Trophoblast cell (in vitro differentiated cells and primary cell): ENCODE data around the gene UBE2H.

Experiments used
- DNase-seq, 2 donors: peaks; one replicate each; pipeline ENCODE4 v3.0.0-alpha.2; 2016
- H2AFZ ChIP-seq: 2 replicates; pipeline ENCODE4 v1.6.1; 2013; ENCODE audit warnings: low read length, moderate library complexity, mild to moderate bottlenecking; ENCODE audit not compliant: insufficient read depth, poor library complexity
- H2AK5ac ChIP-seq: 2 replicates; pipeline ENCODE4 v1.6.1; 2013; ENCODE audit warnings: mild to moderate bottlenecking, low read length
- H2BK120ac ChIP-seq: 2 replicates; pipeline ENCODE4 v1.6.1; 2013; ENCODE audit warnings: low read length, mild to moderate bottlenecking, moderate library complexity; ENCODE audit not compliant: insufficient read depth, poor library complexity
- H2BK12ac ChIP-seq: 2 replicates; pipeline ENCODE4 v1.6.1; 2013; ENCODE audit warnings: mild to moderate bottlenecking, low read length, moderate library complexity
- H2BK5ac ChIP-seq: 2 replicates; pipeline ENCODE4 v1.6.1; 2013; ENCODE audit warnings: low read length, low read depth, moderate library complexity, mild to moderate bottlenecking; ENCODE audit not compliant: poor library complexity
- H3K14ac ChIP-seq: 2 replicates; pipeline ENCODE4 v1.6.1; 2013; ENCODE audit warnings: mild to moderate bottlenecking, low read length
- H3K18ac ChIP-seq: 2 replicates; pipeline ENCODE4 v1.6.1; 2013; ENCODE audit warnings: mild to moderate bottlenecking, low read length
- H3K23ac ChIP-seq: 2 replicates; pipeline ENCODE4 v1.6.1; 2013; ENCODE audit warnings: low read length
- H3K27ac ChIP-seq: 2 replicates; pipeline ENCODE4 v1.5.1; 2013; ENCODE audit warnings: low read depth, mild to moderate bottlenecking, inconsistent platforms, low read length, moderate library complexity
- H3K27me3 ChIP-seq: 2 replicates; pipeline ENCODE4 v1.6.1; 2013; ENCODE audit warnings: inconsistent platforms, mild to moderate bottlenecking, low read length, moderate library complexity; ENCODE audit not compliant: insufficient read depth
- H3K36me3 ChIP-seq, 2 experiments: 1 replicate in 1 of 2; 2 replicates in 1 of 2; pipeline ENCODE4 v1.6.1; 2013; ENCODE audit warnings: low read length in 2 of 2, mild to moderate bottlenecking in 2 of 2, moderate library complexity in 1 of 2; ENCODE audit not compliant: insufficient read depth in 2 of 2, control insufficient read depth in 1 of 2
- H3K4ac ChIP-seq: 2 replicates; pipeline ENCODE4 v1.6.1; 2013; ENCODE audit warnings: low read depth, mild to moderate bottlenecking, low read length, moderate library complexity
- H3K4me1 ChIP-seq, 2 experiments: 1 replicate in 1 of 2; 2 replicates in 1 of 2; pipeline ENCODE4 v1.6.1; 2013; ENCODE audit warnings: low read length in 2 of 2, mild to moderate bottlenecking in 2 of 2, moderate library complexity in 1 of 2; ENCODE audit not compliant: insufficient read depth in 2 of 2, control insufficient read depth in 1 of 2
- H3K4me2 ChIP-seq: 2 replicates; pipeline ENCODE4 v1.6.1; 2013; ENCODE audit warnings: inconsistent platforms, mild to moderate bottlenecking, low read length, moderate library complexity
- H3K4me3 ChIP-seq: 2 replicates; pipeline ENCODE4 v1.5.1; 2013; ENCODE audit warnings: mild to moderate bottlenecking, low read depth, low read length, inconsistent platforms
- H3K79me1 ChIP-seq: one replicate; pipeline ENCODE4 v1.6.1; 2013; ENCODE audit warnings: low read length
- H3K79me2 ChIP-seq: 2 replicates; pipeline ENCODE4 v1.6.1; 2013; ENCODE audit warnings: low read length, mild to moderate bottlenecking; ENCODE audit not compliant: control insufficient read depth, insufficient read depth, poor library complexity
- H3K9ac ChIP-seq: 2 replicates; pipeline ENCODE4 v1.6.1; 2013; ENCODE audit warnings: mild to moderate bottlenecking, low read length
- H3K9me3 ChIP-seq: 2 replicates; pipeline ENCODE4 v1.6.1; 2013; ENCODE audit warnings: low read depth, mild to moderate bottlenecking, control low read depth, inconsistent platforms, low read length; ENCODE audit not compliant: insufficient read depth
- H4K12ac ChIP-seq: 2 replicates; pipeline ENCODE4 v1.6.1; 2013; ENCODE audit warnings: low read depth, mild to moderate bottlenecking, low read length, moderate library complexity
- H4K8ac ChIP-seq: 2 replicates; pipeline ENCODE4 v1.6.1; 2013; ENCODE audit warnings: low read depth, mild to moderate bottlenecking, low read length, moderate library complexity
- H4K91ac ChIP-seq: one replicate; pipeline ENCODE4 v1.6.1; 2013; ENCODE audit warnings: low read depth, mild to moderate bottlenecking, low read length, moderate library complexity
- WGBS: extraction: QIAGEN DNeasy Blood & Tissue Kit; methylation state at CpG from one replicate; pipeline ENCODE4 v1.1.7; 2013; ENCODE audit warnings: missing lambda C conversion rate; ENCODE audit not compliant: insufficient read length, insufficient coverage; ENCODE audit errors: extremely low coverage; 5-methylcytosine and 5-hydroxymethylcytosine counted together

The UBE2H gene

DNA sequence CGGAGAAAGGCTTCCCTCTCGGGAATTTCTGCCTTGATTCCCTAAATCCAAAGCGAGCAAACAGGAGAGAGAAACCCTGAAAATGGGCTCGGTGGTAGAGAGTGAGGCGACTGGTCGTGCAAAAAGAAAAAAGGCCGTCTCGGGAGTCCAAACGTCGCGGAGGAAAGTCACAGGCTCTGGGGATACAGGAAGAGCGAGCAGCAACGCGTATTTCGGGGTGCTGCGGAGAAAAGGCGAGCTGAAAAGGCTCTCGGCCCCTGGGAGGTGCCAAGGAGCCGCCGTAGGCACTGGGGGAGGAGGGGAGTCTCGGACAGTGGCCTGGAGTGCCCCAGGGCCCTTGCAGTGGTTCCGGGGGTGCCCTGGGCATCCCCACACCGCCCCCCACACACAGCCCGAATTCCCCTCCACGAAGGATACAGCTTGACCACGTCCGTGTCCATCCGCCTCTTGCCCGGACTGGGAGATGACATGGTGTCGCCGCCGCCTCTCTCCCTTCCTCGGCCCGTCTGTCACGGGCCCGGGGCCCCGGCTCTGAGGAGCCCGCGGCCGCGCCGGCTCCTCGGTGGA is 591 bp downstream of the UBE2H start:
- H3K27ac ChIP-seq, result peak overlapping the region; percentile 86
- peak overlapping the region; percentile 89 for H3K18ac ChIP-seq
- H4K91ac ChIP-seq, result peak overlapping the region; percentile 75
- H3K23ac ChIP-seq, result no peak overlapping the region
- peak overlapping the region; percentile 84 for H3K14ac ChIP-seq
- H3K79me1 ChIP-seq, result peaks cover 24% of the 10 kb centered on the region
- H3K79me2 ChIP-seq, result peaks cover 24% of the 10 kb centered on the region
- peak overlapping the region; percentile 90 for H3K4me3 ChIP-seq
- H3K9ac ChIP-seq, result peak overlapping the region; percentile 98
- peak in 1 of 2 donors; percentile 34 for DNase-seq
- H2AK5ac ChIP-seq, result peak overlapping the region; percentile 96
- no peak overlapping the region for H2BK12ac ChIP-seq
- peak overlapping the region; percentile 17 for H4K12ac ChIP-seq
- H4K8ac ChIP-seq, result peak overlapping the region; percentile 82
- peak overlapping the region; percentile 62 for H2BK120ac ChIP-seq
- H3K4me2 ChIP-seq, result peak overlapping the region; percentile 89
- peaks cover 4 to 9% of the 10 kb centered on the region in 2 experiments for H3K4me1 ChIP-seq
- no peaks in the 10 kb centered on the region for H3K9me3 ChIP-seq
- no peaks in the 10 kb centered on the region for H3K27me3 ChIP-seq
- H2AFZ ChIP-seq, result peak overlapping the region; percentile 87
- H3K36me3 ChIP-seq, result peaks cover 0 to 2% of the 10 kb centered on the region in 2 experiments
- peak overlapping the region; percentile 93 for H3K4ac ChIP-seq
- H2BK5ac ChIP-seq, result peak overlapping the region; percentile 90
- WGBS, result no CpG with 5 or more reads among the region's 43 CpGs

DNA sequence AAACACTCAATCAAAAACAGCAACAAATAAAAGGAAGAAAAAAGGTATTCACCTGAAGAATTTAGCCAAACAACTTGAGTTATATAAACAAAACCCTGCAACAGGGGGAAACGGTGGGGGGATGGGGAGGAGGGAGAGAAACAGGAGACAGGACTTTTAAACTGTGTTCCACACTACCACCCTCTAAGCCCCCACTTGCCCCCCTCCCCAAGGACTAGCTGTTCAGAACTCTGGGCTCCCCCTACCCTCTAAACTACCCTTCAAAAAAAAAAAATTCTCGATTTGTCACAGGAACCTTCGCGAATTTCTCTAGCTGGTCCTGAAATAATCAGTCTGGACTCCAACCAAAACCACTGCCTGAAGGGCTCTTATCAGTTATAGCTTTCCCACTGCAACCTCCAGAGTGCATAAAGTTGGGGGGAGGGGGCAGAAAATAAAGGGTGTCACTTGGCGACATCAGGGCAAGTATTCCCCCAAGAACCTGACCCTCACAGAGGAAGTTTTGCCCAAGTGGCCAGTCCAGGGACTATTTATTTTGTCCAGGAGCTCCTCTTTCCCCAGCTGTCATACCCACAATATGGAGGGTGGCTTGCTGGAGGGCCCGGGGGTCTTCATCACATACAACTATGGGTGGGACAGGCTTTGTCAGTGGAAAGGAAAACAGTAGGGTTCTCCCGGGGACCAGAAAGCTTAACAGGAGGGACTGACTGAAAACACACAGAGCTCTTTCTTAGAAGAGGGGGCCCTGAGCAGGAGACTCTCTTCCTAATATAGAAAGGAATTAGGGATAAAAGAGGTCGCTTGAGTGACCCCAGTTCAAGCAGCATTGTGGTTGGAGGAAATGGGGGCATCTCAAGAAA is 1.3 kb downstream of the UBE2H start:
- Histone ChIP-seq H3K18ac (peak overlapping the region; percentile 41), H3K79me1 (peaks cover 24% of the 10 kb centered on the region), H3K14ac (peak overlapping the region; percentile 84)

DNA sequence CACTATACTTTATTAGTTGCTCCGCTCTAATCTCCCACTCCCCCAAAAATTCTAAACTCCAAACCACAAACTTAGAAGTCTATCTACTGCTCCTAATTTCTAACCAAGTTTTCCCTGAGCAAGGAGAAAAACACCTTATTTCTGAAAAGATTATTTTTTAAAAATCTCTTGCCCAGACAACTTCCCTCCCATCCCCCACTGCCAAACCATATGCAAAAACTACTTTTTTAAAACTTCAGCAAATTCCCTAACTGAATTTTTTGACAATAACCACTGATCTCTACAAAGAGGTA is 1.9 kb downstream of the UBE2H start:
- WGBS, result no CpG with 5 or more reads among the region's 1 CpG
- no peaks in the 10 kb centered on the region for H3K27me3 ChIP-seq
- peak overlapping the region; percentile 97 for H3K27ac ChIP-seq
- no peak overlapping the region for H3K4me3 ChIP-seq
- no peak overlapping the region for H2AFZ ChIP-seq
- no peak overlapping the region for H3K18ac ChIP-seq
- no peak overlapping the region for H2BK12ac ChIP-seq
- no peak overlapping the region for H4K8ac ChIP-seq
- no peak overlapping the region for H2BK5ac ChIP-seq
- H2AK5ac ChIP-seq, result no peak overlapping the region
- H2BK120ac ChIP-seq, result no peak overlapping the region
- no peak overlapping the region for H3K14ac ChIP-seq
- no peak overlapping the region for H4K12ac ChIP-seq
- no peak overlapping the region for H3K9ac ChIP-seq
- H3K4ac ChIP-seq, result no peak overlapping the region
- no peak overlapping the region for H3K23ac ChIP-seq
- peaks cover 0 to 2% of the 10 kb centered on the region in 2 experiments for H3K36me3 ChIP-seq
- H3K79me1 ChIP-seq, result peaks cover 24% of the 10 kb centered on the region
- no peaks in the 10 kb centered on the region for H3K9me3 ChIP-seq
- no peak for DNase-seq
- H3K4me2 ChIP-seq, result peak overlapping the region; percentile 89
- H3K4me1 ChIP-seq, result peaks cover 4 to 9% of the 10 kb centered on the region in 2 experiments
- H4K91ac ChIP-seq, result no peak overlapping the region
- peaks cover 24% of the 10 kb centered on the region for H3K79me2 ChIP-seq

More for the DNA sequence above, 1.3 kb downstream of the UBE2H start:
- no peak overlapping the region for H3K23ac ChIP-seq
- DNase-seq, result peak in 1 of 2 donors; percentile 33
- H2BK5ac ChIP-seq, result peak overlapping the region; percentile 90
- WGBS, result no CpG with 5 or more reads among the region's 8 CpGs
- peak overlapping the region; percentile 90 for H3K4me3 ChIP-seq
- no peaks in the 10 kb centered on the region for H3K9me3 ChIP-seq
- H3K4me1 ChIP-seq, result peaks cover 4 to 9% of the 10 kb centered on the region in 2 experiments
- peak overlapping the region; percentile 98 for H3K9ac ChIP-seq
- no peaks in the 10 kb centered on the region for H3K27me3 ChIP-seq
- peaks cover 0 to 2% of the 10 kb centered on the region in 2 experiments for H3K36me3 ChIP-seq
- H4K8ac ChIP-seq, result peak overlapping the region; percentile 13
- H4K91ac ChIP-seq, result peak overlapping the region; percentile 75
- H4K12ac ChIP-seq, result no peak overlapping the region
- H2BK12ac ChIP-seq, result peak overlapping the region; percentile 36
- H3K79me2 ChIP-seq, result peaks cover 24% of the 10 kb centered on the region
- H3K4me2 ChIP-seq, result peak overlapping the region; percentile 89
- no peak overlapping the region for H2AK5ac ChIP-seq
- H3K27ac ChIP-seq, result peak overlapping the region; percentile 42
- peak overlapping the region; percentile 10 for H2AFZ ChIP-seq
- H3K4ac ChIP-seq, result peak overlapping the region; percentile 93
- H2BK120ac ChIP-seq, result peak overlapping the region; percentile 62

- no peak overlapping the region for H3K9ac ChIP-seq
- H4K12ac ChIP-seq, result no peak overlapping the region
- peak overlapping the region; percentile 27 for H2BK120ac ChIP-seq
- WGBS, result no CpG with 5 or more reads among the region's 9 CpGs
- no peak overlapping the region for H2BK12ac ChIP-seq
- peak overlapping the region; percentile 97 for H3K27ac ChIP-seq
- no peaks in the 10 kb centered on the region for H3K27me3 ChIP-seq
- peak overlapping the region; percentile 75 for H3K4ac ChIP-seq
- no peak overlapping the region for H4K8ac ChIP-seq
- H2AK5ac ChIP-seq, result no peak overlapping the region
- H2BK5ac ChIP-seq, result peak overlapping the region; percentile 26
- DNase-seq, result no peak
- no peaks in the 10 kb centered on the region for H3K9me3 ChIP-seq
- H4K91ac ChIP-seq, result no peak overlapping the region
- H3K14ac ChIP-seq, result peak overlapping the region; percentile 53
- no peak overlapping the region for H3K23ac ChIP-seq
- H3K4me2 ChIP-seq, result peak overlapping the region; percentile 89
- peaks cover 24% of the 10 kb centered on the region for H3K79me1 ChIP-seq
- no peak overlapping the region for H3K4me3 ChIP-seq
- peaks cover 0 to 2% of the 10 kb centered on the region in 2 experiments for H3K36me3 ChIP-seq
- no peak overlapping the region for H3K18ac ChIP-seq
- peaks cover 4 to 7% of the 10 kb centered on the region in 2 experiments for H3K4me1 ChIP-seq
- H2AFZ ChIP-seq, result no peak overlapping the region
- H3K79me2 ChIP-seq, result peaks cover 24% of the 10 kb centered on the region
These were observed 2.4 kb downstream of the UBE2H start for GRCh38 chr7:129950191-129950932.
